Measurements from ENCODE around the gene HACD2. TPM values are rescaled to one million over a fixed set of nuclear protein-coding genes. Genes with fewer than 3 reads are reported as not detected.

HACD2 gene, protein sequence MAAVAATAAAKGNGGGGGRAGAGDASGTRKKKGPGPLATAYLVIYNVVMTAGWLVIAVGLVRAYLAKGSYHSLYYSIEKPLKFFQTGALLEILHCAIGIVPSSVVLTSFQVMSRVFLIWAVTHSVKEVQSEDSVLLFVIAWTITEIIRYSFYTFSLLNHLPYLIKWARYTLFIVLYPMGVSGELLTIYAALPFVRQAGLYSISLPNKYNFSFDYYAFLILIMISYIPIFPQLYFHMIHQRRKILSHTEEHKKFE
- 59.9 TPM for total RNA-seq

DNA sequence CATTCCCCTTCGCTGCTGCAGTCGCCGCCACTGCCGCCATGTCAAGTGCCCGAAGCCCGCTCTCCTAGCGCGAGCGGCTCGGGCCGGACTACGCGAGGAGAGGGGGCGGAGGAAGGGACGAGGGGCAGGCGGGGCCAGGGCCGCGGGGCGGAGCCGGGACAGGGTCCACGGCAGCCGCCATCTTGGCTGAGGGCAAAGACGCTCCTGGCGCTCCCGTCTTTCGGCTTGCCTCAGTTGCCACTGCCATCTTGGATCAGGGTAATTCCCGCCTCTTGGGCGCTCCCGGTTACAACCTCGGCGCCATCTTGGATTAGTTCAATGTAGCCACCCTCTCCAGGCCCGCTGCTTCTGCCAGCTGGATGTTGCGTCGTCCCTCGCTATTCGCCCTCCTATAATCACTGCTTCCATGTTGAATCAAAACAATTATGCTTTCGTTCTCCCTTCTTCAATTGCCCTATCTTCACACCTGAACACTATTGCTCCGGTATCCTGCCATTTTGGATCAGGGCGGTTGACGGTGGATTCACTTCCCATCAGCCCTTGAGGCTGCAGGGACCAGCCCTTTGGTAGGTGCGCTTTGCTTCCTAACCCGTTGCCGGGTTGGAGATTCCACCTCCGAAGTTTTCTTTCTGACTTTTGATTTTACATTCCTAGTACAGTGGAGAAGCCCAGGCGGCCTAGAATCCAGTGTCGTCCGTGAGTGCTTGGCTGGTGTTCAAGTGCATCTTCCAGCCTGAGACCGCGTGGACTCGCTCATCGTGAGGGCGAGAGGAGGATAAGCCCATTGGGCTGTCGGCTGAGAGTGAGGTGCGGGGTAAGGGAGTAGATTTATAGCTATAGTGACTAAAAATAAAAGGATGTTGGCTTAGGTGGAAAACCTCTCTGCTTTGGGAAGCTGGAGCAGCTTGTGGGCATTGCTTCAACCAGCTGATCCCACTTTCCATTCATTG, at the start of gene HACD2:
Gene HACD2, minus strand, starts transcription at position 66 of the 950 bp plus-strand sequence. Its CDS starts 26 bp downstream, at position 40.
- DNase-seq (ENCODE audit: low spot score in 2 of 2) (peak; percentile 90 to 92), FAIRE-seq (no peak)

DNA sequence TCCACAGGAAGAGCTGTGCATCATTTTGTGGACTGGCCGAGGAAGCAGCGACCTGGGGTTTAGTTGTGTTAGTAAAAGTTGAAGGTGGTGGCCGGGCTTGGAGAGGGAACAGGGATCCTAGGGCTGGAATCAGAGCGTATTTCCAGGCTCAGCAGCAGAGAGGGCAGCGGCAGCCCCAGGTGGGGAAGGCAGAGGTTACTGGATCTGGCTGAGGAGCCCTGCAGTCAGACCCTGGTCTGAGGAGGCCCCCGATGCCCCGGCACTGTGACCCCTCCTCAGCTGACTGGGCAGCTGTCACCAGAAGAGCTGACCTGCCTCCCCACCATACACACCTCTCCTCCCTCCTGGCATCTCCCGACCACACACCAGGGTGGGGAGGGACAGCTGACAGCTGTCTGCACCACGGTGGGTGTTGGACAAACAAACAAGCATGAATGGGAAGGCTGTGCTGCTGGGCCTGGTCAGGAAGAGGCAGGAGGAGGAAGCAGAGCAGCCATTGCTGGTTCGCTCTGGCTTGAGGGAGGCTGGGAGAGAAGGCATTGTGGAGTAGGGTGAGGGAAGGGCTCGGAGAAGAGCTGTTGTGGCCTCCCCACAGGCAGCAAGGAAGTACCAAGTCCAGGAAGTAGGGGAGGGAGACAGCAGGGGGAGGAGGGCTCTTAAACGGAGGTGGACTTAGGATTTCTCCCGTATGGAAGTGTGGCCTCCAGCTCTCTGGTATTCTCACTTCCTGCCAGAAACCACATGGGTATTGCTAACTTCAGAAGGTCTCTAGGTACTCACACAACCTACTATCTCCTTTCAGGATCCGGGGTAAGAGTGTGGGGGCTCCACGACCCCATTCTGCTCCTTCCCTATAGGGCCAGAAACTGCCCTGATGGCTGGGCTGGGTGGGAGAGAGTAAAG, 49.5 kb upstream of the HACD2 start:
- FAIRE-seq, result no peak
- no peak for DNase-seq (ENCODE audit: low spot score in 2 of 2)

DNA sequence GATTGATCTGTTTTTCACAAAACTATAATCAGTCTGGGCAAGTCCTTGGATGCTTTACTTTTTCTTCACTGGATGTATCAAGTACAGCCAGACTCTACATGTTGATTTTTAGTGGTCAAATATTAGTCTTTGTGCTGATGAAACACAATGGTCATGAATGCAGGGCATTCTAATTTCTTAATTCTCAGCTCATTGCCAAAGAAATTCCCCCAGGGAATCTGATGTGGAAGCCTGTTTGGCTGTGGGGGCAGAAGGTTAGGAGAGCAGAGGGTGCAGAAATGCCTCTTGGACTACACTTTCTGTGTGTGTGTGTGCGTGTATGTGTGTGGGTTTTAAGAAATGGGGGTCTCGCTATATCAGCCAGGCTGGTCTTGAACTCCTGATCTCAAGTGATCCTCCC, 48.7 kb upstream of the HACD2 start:
- DNase-seq (ENCODE audit: low spot score in 2 of 2) (no peak), FAIRE-seq (no peak)

GRCh38 chr3:123632161-123632655, 47.4 kb upstream of the HACD2 start:
- DNase-seq (ENCODE audit: low spot score in 2 of 2), result no peak
- no peak for FAIRE-seq

GRCh38 chr3:123629747-123630047, 44.8 kb upstream of the HACD2 start:
- no peak for DNase-seq (ENCODE audit: low spot score in 2 of 2)
- FAIRE-seq, result no peak

- DNase-seq (ENCODE audit: low spot score in 2 of 2), result no peak
- FAIRE-seq, result no peak
Measured at GRCh38 chr3:123628996-123629746, 44.3 kb upstream of the HACD2 start.

DNA sequence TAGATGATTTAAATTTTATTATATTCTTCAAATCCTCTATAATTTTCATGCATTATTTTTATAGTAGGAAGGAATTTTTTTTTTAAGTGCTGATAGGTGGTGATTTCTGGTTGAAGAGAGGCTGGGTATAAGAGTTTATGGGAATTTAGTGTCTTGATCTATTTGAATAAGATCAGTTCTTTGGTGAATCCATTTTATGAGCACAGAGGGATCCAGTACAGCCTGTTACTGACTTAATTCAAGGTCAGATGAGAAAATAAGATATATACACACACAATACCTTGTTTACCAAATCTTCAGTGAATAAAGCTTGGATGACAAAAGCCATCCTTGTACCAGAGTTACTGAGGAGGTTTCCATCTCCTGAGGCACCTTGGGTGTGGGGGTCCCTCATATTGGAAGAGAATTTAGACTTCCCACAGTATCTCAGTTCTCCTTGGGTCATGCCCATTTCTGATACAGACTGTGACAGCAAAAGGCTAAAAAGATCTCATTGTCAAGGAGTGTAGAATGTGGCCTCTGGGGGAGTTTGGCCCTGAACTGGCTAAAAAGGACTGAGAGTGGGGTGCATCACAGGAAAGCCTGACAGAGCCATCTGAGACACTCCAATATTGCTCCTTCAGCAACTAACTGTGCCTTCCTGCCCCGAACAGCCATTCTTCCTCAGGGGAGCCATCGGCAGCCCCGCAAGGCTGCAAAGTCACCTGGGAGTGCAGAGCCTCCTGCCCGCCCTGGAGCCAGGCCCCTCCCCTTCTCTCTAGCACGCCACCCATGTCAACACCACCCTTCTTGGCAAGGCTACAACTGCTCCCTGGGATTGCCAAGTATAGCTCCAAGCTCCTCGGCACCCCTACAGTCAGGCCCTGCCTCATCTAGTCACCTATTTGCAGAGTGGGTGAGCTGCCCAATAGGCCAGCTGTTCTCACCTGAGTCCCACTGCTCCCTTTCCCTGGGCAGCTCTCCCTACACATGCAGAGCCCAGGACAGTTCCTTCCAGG, 43.1 kb upstream of the HACD2 start:
- FAIRE-seq, result no peak
- no peak for DNase-seq (ENCODE audit: low spot score in 2 of 2)

- no peak for FAIRE-seq
- no peak for DNase-seq (ENCODE audit: low spot score in 2 of 2)
Measured at GRCh38 chr3:123626881-123627280, 42.0 kb upstream of the HACD2 start.

- FAIRE-seq (no peak), DNase-seq (ENCODE audit: low spot score in 2 of 2) (no peak)
Measured at GRCh38 chr3:123624302-123624701, 39.4 kb upstream of the HACD2 start.

DNA sequence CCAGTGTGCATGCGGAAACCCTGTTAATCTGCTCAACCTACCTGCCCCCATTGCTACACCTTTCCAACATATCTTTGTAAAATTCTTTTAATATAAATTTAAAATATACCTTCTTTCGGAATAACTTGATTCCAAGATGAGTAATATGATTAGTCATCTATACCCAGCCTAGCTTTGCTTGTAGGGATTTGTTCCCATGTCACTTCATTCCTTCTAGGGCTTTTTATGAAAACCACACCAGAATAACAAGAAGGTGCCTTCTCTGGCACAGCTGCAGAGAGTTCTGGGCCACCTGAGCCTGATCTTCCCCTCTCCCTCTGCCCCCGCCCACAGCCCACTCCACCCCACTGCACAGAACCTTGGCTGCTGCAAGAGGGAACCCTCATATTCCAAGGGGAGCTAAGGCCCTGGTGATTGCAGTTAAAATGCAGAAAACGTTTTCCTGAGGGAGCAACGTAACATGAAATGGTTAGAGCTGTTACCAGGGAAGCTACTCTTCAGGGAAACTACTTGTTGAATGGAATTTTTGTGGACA, 38.6 kb upstream of the HACD2 start:
- FAIRE-seq (no peak), DNase-seq (ENCODE audit: low spot score in 2 of 2) (no peak)

- FAIRE-seq (no peak), DNase-seq (ENCODE audit: low spot score in 2 of 2) (no peak)
Measured at GRCh38 chr3:123622766-123623165, 37.9 kb upstream of the HACD2 start.

GRCh38 chr3:123621850-123622189, 37.0 kb upstream of the HACD2 start:
- no peak for DNase-seq (ENCODE audit: low spot score in 2 of 2)
- no peak for FAIRE-seq

DNA sequence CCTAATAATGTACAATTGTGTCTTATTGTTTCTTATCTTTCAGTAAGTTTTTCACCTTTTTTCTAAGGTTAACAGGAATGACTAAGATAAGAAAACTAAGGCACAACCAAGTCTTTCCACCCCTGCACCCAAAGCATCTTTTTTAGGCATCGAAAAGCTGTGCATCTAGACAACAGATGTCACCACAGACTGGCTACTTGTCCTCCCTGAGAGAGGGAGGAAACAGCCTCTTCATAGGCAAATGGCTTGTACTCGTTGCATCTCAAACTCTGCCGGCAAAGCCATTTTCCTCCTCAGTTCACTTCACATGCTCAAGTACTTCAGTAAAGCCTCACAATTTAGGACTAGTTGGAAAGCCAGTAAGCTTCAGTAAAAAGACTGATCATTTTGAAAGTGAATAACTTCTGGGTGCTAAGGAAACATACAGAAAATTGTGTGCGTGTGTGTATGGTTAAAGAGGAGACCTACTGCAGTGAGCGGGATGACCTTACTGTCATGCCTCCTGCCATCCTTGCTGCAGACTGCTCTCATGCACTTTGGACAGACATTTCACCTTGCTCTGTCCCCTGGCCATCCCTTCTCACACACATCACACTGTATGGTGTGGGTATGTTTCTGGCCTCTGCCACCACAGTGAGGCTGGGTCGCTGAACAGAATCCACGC, 36.5 kb upstream of the HACD2 start:
- FAIRE-seq (no peak), DNase-seq (ENCODE audit: low spot score in 2 of 2) (no peak)

GRCh38 chr3:123620343-123620742, 35.5 kb upstream of the HACD2 start:
- FAIRE-seq (no peak), DNase-seq (ENCODE audit: low spot score in 2 of 2) (peak in 1 of 2 donors; percentile 42)

DNA sequence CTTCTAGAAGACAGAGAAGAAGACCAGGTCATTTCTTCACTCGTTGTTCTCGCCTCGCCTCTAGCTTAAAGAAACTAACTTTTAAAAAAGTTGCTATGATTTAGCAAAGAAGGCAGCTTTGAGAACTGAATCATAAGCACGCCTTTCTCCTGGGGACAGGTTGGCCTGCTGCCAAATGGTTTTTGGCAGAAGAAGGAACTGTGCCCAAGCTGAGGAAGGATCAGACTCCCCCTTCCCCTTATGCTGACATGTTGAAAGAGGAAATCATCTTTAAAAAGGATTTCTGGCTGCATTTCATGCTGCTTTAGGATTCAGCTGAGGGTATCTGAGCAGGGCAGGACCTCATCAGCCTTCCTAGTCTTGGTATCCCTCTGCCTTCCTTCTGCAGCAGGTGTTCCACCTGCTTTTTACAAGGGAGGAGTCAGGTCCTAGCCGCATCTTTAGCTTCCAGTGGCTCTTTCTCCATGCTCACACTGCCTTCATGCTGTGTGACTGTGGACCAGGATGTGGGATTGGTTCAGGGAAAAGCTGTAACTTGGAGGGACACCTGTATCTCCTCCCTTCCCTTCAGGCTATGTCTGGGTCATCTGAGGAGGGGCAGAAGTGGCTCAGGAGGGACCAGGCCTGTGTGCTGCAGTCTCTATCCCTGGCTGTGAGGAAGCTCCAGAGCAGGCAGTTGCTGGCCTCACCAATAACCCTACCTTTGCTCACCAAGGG, 34.1 kb upstream of the HACD2 start:
- peak; percentile 31 to 49 for DNase-seq (ENCODE audit: low spot score in 2 of 2)
- FAIRE-seq, result no peak

DNA sequence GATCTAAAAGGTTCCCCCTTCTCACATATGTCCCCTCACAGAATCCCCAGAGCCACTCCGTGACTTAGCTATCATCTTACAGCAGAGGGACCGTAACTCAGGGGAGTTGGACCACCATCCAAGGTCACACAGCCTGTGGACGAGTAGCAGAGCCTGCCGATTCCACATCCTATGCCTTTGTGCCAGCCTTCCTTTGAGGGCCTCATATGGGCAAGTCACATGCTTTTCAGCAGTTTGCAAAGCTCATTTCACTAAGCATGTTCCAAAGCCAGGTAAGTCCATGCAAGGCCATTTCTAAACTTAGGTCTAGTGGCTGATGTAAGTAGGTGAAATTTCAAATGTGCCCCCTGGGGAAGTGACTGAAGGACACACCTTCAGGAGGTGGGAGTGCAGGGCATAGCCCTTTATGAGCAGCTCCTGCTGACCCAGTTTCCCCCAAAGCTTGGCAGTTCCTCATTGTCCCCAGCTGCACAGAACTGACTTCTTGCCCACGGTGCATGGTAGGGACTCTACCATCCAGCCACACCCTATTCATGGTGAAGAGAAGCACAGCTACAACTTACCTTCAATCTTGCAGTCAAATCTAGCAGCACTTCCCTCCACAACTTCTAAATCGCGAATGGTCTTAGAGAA, 33.3 kb upstream of the HACD2 start:
- FAIRE-seq (no peak), DNase-seq (ENCODE audit: low spot score in 2 of 2) (no peak)

- DNase-seq (ENCODE audit: low spot score in 2 of 2), result no peak
- FAIRE-seq, result no peak
Measured at GRCh38 chr3:123616593-123616992, 31.7 kb upstream of the HACD2 start.

Measured in frontal cortex (tissue), 4 donors.